ENCODE results near the gene AGTRAP.

GRCh38 chr1:11771481-11772043 lies 35.6 kb downstream of the AGTRAP start:
- TF ChIP-seq YY1 (IDR thresholded peaks at IDR 0.05; ENCODE audit: insufficient read depth, insufficient read length): no peak
- no peak for TF ChIP-seq SUZ12 (IDR thresholded peaks at IDR 0.05; ENCODE audit: extremely low read depth, insufficient read depth, insufficient read length)
